KMS-11 (cell line): ENCODE measurements around the gene NAAA.
A peak's percentile ranks its signal among the peaks of the same experiment; 100 is the strongest.
"Not testable (repeated sequence)": the region's sequence is repeated elsewhere in the genome, so short reads cannot be mapped to it uniquely, and the experiment has no call there.

Experiments used
- H2AFZ ChIP-seq: fragments of 200-600 bp; sonication (generic); 2 replicates; pipeline ENCODE4 v1.6.1; 2016; ENCODE audit warnings: antibody characterized with exemption, mixed run types, low read depth
- H3K27ac ChIP-seq: fragments of 200-600 bp; sonication (generic); 2 replicates; pipeline ENCODE4 v1.6.1; 2016; ENCODE audit warnings: mild to moderate bottlenecking, mixed run types
- H3K27me3 ChIP-seq: fragments of 200-600 bp; sonication (generic); 2 replicates; pipeline ENCODE4 v1.6.1; 2017; ENCODE audit warnings: mild to moderate bottlenecking, low read depth, mixed run types, moderate library complexity; ENCODE audit not compliant: insufficient read depth
- H3K36me3 ChIP-seq: fragments of 200-600 bp; sonication (generic); 2 replicates; pipeline ENCODE4 v1.6.1; 2017; ENCODE audit warnings: mild to moderate bottlenecking, mixed run types; ENCODE audit not compliant: insufficient read depth
- H3K4me1 ChIP-seq: fragments of 200-600 bp; sonication (generic); 2 replicates; pipeline ENCODE4 v1.6.1; 2016; ENCODE audit warnings: mild to moderate bottlenecking, low read depth, mixed run types; ENCODE audit not compliant: poor library complexity, severe bottlenecking
- H3K4me2 ChIP-seq: fragments of 200-600 bp; sonication (generic); 2 replicates; pipeline ENCODE4 v1.7.0; 2016; ENCODE audit warnings: mild to moderate bottlenecking, mixed run types
- H3K4me3 ChIP-seq: fragments of 200-600 bp; sonication (generic); IDR thresholded peaks from 2 replicates; pipeline ENCODE4 v1.6.1; 2017; ENCODE audit warnings: low read depth, low read length, mixed read lengths; ENCODE audit not compliant: insufficient read depth
- H3K79me2 ChIP-seq: fragments of 200-600 bp; sonication (generic); 2 replicates; pipeline ENCODE4 v1.6.1; 2016; ENCODE audit warnings: low read depth, mixed run types; ENCODE audit not compliant: insufficient read depth
- H3K9ac ChIP-seq: fragments of 200-600 bp; sonication (generic); 2 replicates; pipeline ENCODE4 v1.6.1; 2016; ENCODE audit warnings: mild to moderate bottlenecking, mixed run types
- H4K20me1 ChIP-seq: fragments of 200-600 bp; sonication (generic); 2 replicates; pipeline ENCODE4 v1.6.1; 2016; ENCODE audit warnings: mild to moderate bottlenecking, mixed run types; ENCODE audit not compliant: insufficient read depth
- TF ChIP-seq, protein P1 (sequence below): fragments of 200-600 bp; sonication (generic); conservative IDR thresholded peaks from 2 replicates; pipeline ENCODE4 v1.6.1; 2017; ENCODE audit warnings: low read depth, mild to moderate bottlenecking, antibody characterized with exemption, low read length, moderate library complexity, mixed read lengths

NAAA gene

DNA sequence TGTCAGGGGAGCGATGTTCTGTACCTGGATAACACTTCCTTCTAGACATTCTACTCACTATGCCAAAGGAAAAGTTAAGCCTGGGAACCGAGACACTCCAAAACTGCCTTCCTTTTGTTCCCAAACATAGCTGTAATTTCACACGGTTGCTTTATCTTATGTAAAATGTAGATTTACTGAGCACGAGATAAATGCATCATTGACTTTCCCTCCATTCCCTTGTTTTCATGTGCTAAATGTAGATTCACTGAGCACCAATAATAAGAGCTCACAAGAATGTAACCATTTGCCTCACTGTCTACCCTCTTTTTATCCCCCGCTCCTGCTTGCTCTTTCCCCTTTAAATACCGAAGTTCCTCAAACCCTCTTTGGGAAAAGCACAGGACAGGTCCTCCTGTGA lies 27.8 kb downstream of the NAAA start:
- Histone ChIP-seq H3K79me2 (no peaks in the 10 kb centered on the region), H3K4me2 (no peak overlapping the region), H3K27ac (no peak overlapping the region), H3K4me3 (no peak overlapping the region), H3K27me3 (no peaks in the 10 kb centered on the region), H4K20me1 (no peaks in the 10 kb centered on the region), H3K9ac (no peak overlapping the region), H2AFZ (no peak overlapping the region), H3K4me1 (peaks cover 33% of the 10 kb centered on the region), H3K36me3 (no peaks in the 10 kb centered on the region)
- TF ChIP-seq, protein P1, sequence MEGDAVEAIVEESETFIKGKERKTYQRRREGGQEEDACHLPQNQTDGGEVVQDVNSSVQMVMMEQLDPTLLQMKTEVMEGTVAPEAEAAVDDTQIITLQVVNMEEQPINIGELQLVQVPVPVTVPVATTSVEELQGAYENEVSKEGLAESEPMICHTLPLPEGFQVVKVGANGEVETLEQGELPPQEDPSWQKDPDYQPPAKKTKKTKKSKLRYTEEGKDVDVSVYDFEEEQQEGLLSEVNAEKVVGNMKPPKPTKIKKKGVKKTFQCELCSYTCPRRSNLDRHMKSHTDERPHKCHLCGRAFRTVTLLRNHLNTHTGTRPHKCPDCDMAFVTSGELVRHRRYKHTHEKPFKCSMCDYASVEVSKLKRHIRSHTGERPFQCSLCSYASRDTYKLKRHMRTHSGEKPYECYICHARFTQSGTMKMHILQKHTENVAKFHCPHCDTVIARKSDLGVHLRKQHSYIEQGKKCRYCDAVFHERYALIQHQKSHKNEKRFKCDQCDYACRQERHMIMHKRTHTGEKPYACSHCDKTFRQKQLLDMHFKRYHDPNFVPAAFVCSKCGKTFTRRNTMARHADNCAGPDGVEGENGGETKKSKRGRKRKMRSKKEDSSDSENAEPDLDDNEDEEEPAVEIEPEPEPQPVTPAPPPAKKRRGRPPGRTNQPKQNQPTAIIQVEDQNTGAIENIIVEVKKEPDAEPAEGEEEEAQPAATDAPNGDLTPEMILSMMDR: no peak

DNA sequence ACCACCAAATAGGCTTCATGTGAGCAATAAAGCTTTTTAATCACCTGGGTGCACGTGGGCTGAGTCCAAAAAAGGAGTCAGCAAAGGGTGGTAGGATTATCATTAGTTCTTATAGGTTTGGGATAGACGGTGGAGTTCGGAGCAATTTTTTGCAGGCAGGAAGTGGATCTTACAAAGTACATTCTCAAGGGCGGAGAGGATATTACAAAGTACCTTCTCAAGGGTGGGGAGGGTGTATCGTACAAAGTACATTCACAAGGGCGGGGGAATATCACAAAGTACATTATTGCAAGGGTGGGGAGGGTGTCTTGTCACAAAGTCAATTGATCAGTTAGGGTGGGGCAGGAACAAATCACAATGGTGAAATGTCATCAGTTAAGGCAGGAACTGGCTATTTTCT lies 30.0 kb downstream of the NAAA start:
- not testable (repeated sequence) for H3K79me2 ChIP-seq, H3K4me2 ChIP-seq, H3K27me3 ChIP-seq, H4K20me1 ChIP-seq, H3K36me3 ChIP-seq, H2AFZ ChIP-seq, H3K27ac ChIP-seq, H3K4me3 ChIP-seq, H3K9ac ChIP-seq
- H3K4me1 ChIP-seq: peaks cover 46% of the 10 kb centered on the region

DNA sequence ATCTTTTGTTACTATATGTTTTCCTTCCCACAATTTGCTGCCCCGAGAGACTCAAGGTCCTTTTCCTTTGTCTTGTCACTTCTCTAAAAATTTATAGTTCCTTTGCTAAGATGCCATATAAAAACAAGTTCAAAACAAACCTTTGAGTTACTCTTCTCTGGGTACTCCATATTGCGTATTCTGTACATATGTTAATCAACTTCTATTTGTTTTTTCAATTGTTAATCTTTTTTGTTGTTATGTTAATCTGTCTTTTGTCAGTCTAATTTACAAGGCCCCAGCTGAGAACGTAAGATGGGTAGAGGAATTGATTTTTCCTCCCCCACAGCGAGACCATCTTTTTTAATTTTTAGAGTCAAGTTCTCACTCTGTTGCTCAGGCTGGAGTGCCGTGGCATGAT lies 31.4 kb downstream of the NAAA start:
- TF ChIP-seq, protein P1: no peak
- no peak overlapping the region for H3K4me3 ChIP-seq

DNA sequence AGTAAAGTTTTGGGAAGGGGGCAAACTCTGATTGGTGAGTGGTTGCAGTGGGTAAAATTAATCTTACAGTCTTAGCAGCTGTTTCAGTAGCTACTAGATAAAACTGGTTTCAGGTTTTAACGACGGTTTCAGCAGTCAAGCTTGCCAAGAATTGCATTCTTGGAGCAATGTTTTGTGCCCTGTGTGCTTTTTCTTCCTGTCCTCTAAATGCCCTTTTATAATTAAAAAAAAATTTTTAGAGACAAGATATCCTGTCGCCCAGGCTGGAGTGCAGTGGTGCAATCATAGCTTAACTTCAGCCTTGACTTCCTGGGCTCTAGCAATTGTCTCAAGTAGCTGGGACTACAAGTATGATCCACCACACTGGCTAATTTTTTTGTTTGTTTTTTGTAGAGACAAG lies 32.3 kb downstream of the NAAA start:
- no peaks in the 10 kb centered on the region for H3K79me2 ChIP-seq
- H3K27ac ChIP-seq: peak overlapping the region; percentile 90
- H2AFZ ChIP-seq: peak overlapping the region; percentile 66
- H3K4me3 ChIP-seq: peak overlapping the region; percentile 20
- peak overlapping the region; percentile 54 for H3K9ac ChIP-seq
- H4K20me1 ChIP-seq: no peaks in the 10 kb centered on the region
- no peaks in the 10 kb centered on the region for H3K36me3 ChIP-seq
- no peaks in the 10 kb centered on the region for H3K27me3 ChIP-seq
- peak overlapping the region; percentile 95 for H3K4me2 ChIP-seq
- peaks cover 56% of the 10 kb centered on the region for H3K4me1 ChIP-seq
- TF ChIP-seq, protein P1: no peak

More for the DNA sequence above, 31.4 kb downstream of the NAAA start:
- Histone ChIP-seq H3K79me2 (no peaks in the 10 kb centered on the region), H3K4me2 (peak overlapping the region; percentile 95; the same call in 1 of the 2 replicates), H2AFZ (no peak overlapping the region), H3K36me3 (no peaks in the 10 kb centered on the region), H3K27ac (peak overlapping the region; percentile 90), H3K27me3 (no peaks in the 10 kb centered on the region), H3K9ac (no peak overlapping the region), H3K4me1 (peaks cover 48% of the 10 kb centered on the region), H4K20me1 (no peaks in the 10 kb centered on the region)

DNA sequence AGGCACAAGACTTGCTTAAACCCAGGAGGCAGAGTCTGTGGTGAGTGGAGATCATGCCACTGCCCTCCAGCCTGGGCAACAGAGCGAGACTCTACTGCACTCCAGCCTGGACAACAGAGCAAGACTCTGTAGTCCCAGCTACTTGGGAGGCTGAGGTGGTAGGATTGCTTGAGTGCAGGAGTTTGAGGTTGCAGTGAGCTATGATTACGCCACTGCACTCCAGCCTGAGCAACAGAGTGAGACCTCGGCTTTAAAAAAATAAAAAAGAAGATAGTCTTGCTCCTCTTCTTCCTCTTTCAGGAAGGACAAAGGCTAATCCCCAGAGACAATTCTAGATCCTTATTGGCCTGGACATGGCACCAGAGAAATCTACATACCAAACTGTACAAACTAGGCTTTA lies 32.8 kb downstream of the NAAA start:
- H3K27me3 ChIP-seq: no peaks in the 10 kb centered on the region
- peak overlapping the region; percentile 66 for H2AFZ ChIP-seq
- H3K36me3 ChIP-seq: no peaks in the 10 kb centered on the region
- TF ChIP-seq, protein P1: no peak
- H3K4me2 ChIP-seq: peak overlapping the region; percentile 95
- peak overlapping the region; percentile 54 for H3K9ac ChIP-seq
- H3K4me1 ChIP-seq: peaks cover 61% of the 10 kb centered on the region
- H3K27ac ChIP-seq: peak overlapping the region; percentile 90
- H4K20me1 ChIP-seq: no peaks in the 10 kb centered on the region
- H3K4me3 ChIP-seq: peak overlapping the region; percentile 75
- H3K79me2 ChIP-seq: no peaks in the 10 kb centered on the region
